B cell (primary cell): ENCODE measurements around the gene CYP27A1. TPM values are rescaled to one million over a fixed set of nuclear protein-coding genes. Genes with fewer than 3 reads are reported as not detected.

ENCODE experiments used
- ATAC-seq: fragments of 200-7000 bp; cut with Tn5 transposase; one replicate; pipeline ENCODE4 v1.10.0; 2021; ENCODE audit warnings: low read depth, mild to moderate bottlenecking, moderate number of reproducible peaks, moderate library complexity
- CTCF ChIA-PET: fragments of 350-600 bp; sonication (Branson Sonifier 250); formaldehyde crosslinking; loops from one replicate; lab custom pipeline; 2021; ENCODE audit warnings: antibody characterized with exemption, inconsistent platforms; lab: Charles Lee
- POLR2A ChIA-PET: fragments of 350-600 bp; sonication (Branson Sonifier 250); formaldehyde crosslinking; loops from one replicate; lab custom pipeline; 2021; ENCODE audit warnings: antibody characterized with exemption; lab: Charles Lee
- DNase-seq: peaks from one replicate; pipeline ENCODE4 v3.0.0; 2013
- H2AFZ ChIP-seq: 2 replicates; pipeline ENCODE4 v1.6.1; 2012; ENCODE audit warnings: mild to moderate bottlenecking, low read depth, low read length; ENCODE audit not compliant: insufficient read depth, poor library complexity, severe bottlenecking
- H3K27ac ChIP-seq, 2 donors: 1 replicate in 1 of 2; 2 replicates in 1 of 2; pipeline ENCODE4 v1.5.1; 2012 to 2013; ENCODE audit warnings: low read length in 2 of 2, mild to moderate bottlenecking in 2 of 2, moderate library complexity in 1 of 2
- H3K27me3 ChIP-seq, 4 experiments: fragments of 200-600 bp in 1 of 4; sonication (generic) in 1 of 4; replicated peaks in 1 of 4; 1 replicate in 2 of 4; 2 replicates in 2 of 4; pipeline versions ENCODE4 v1.6.1 to v1.7.0; 2013 to 2016; ENCODE audit warnings: low read length in 3 of 4, mild to moderate bottlenecking in 2 of 4, mixed read lengths in 1 of 4, moderate library complexity in 1 of 4; ENCODE audit not compliant: insufficient read depth in 4 of 4, control insufficient read depth in 3 of 4; ENCODE audit errors: control extremely low read depth in 1 of 4
- H3K36me3 ChIP-seq, 2 experiments: replicated peaks in 1 of 2; 1 replicate in 1 of 2; 2 replicates in 1 of 2; pipeline versions ENCODE4 v1.6.1 to v1.7.1; 2013; ENCODE audit warnings: low read length in 1 of 2; ENCODE audit not compliant: insufficient read depth in 2 of 2, control insufficient read depth in 1 of 2; ENCODE audit errors: control extremely low read depth in 1 of 2, extremely low read depth in 1 of 2
- H3K4me1 ChIP-seq, 2 donors: fragments of 200-600 bp in 1 of 2; sonication (generic) in 1 of 2; 1 replicate in 1 of 2; 2 replicates in 1 of 2; pipeline versions ENCODE4 v1.5.1 to v1.6.1; 2013 to 2017; ENCODE audit warnings: low read length in 2 of 2; ENCODE audit not compliant: control insufficient read depth in 2 of 2, insufficient read depth in 2 of 2
- H3K4me2 ChIP-seq: replicated peaks from 2 replicates; pipeline ENCODE3; 2012; ENCODE audit warnings: mild to moderate bottlenecking, low read depth, low read length; ENCODE audit not compliant: poor library complexity, severe bottlenecking
- H3K4me3 ChIP-seq, 5 experiments: fragments of 200-600 bp in 1 of 5; sonication (generic) in 1 of 5; 1 replicate in 3 of 5; 2 replicates in 2 of 5; pipeline versions ENCODE4 v1.5.1 to v1.7.0; 2011 to 2016; ENCODE audit warnings: low read length in 4 of 5, mild to moderate bottlenecking in 4 of 5, low read depth in 2 of 5, control low read depth in 1 of 5, moderate library complexity in 1 of 5; ENCODE audit not compliant: insufficient read depth in 1 of 5; ENCODE audit errors: control extremely low read depth in 1 of 5, extremely low read depth in 1 of 5
- H3K79me2 ChIP-seq: fragments of 200-600 bp; sonication (generic); one replicate; pipeline ENCODE4 v1.6.0; 2016; ENCODE audit warnings: low read length; ENCODE audit not compliant: control insufficient read depth, insufficient read depth
- H3K9ac ChIP-seq: fragments of 200-600 bp; sonication (generic); 2 replicates; pipeline ENCODE4 v1.6.1; 2017; ENCODE audit warnings: mild to moderate bottlenecking, low read length, moderate library complexity
- H3K9me3 ChIP-seq, 3 donors: one replicate each; pipeline versions ENCODE4 v1.6.1 to v1.7.1; 2013; ENCODE audit warnings: low read length in 2 of 3; ENCODE audit not compliant: control insufficient read depth in 2 of 3, insufficient read depth in 1 of 3; ENCODE audit errors: control extremely low read depth in 1 of 3
- H4K20me1 ChIP-seq: 2 replicates; pipeline ENCODE4 v1.6.0; 2012; ENCODE audit warnings: mild to moderate bottlenecking, low read length; ENCODE audit not compliant: insufficient read depth, control insufficient read depth, poor library complexity, severe bottlenecking
- H3K27ac Mint-ChIP-seq: one replicate; pipeline ENCODE4 v1.8.0; 2021; ENCODE audit warnings: mixed read lengths
- H3K27me3 Mint-ChIP-seq: one replicate; pipeline ENCODE4 v1.8.0; 2021; ENCODE audit warnings: mixed read lengths
- H3K4me1 Mint-ChIP-seq: one replicate; pipeline ENCODE4 v1.8.0; 2021; ENCODE audit warnings: mixed read lengths
- H3K4me3 Mint-ChIP-seq: one replicate; pipeline ENCODE4 v1.8.0; 2021; ENCODE audit warnings: mixed read lengths
- H3K9me3 Mint-ChIP-seq: one replicate; pipeline ENCODE4 v1.8.0; 2022; ENCODE audit warnings: mixed read lengths; ENCODE audit not compliant: insufficient read depth
- EZH2 ChIP-seq: IDR thresholded peaks from 2 replicates; pipeline ENCODE4 v1.6.1; 2012; ENCODE audit warnings: borderline replicate concordance, low read depth, mild to moderate bottlenecking, moderate library complexity, low read length; ENCODE audit not compliant: insufficient read depth, poor library complexity, severe bottlenecking
- WGBS: methylation state at CpG from one replicate; pipeline ENCODE4 v1.1.5; 2013; ENCODE audit warnings: missing lambda C conversion rate; ENCODE audit not compliant: insufficient coverage; 5-methylcytosine and 5-hydroxymethylcytosine counted together
- intact Hi-C: fragments of 100-400 bp; cut with micrococcal nuclease; formaldehyde crosslinking; loops from one replicate; pipeline ENCODE4 v1.10.0; 2022
- polyA plus RNA-seq: library from polyadenylated mRNA; depleted of rRNA; stranded (reverse); fragments of >200 nt; gene quantifications from 2 replicates; pipeline ENCODE4 v1.2.3, GENCODE V29; 2012
- total RNA-seq, 2 donors: library from RNA; stranded (reverse); fragments of 120-200 nt in 1 of 2; gene quantifications; 1 replicate in 1 of 2; 2 replicates in 1 of 2; pipeline versions ENCODE4 v1.2.3 to v1.2.4, GENCODE V29; 2013 to 2022
- TF ChIP-seq, protein P1 (sequence below): fragments of 200-600 bp; IDR thresholded peaks from one replicate; pipeline ENCODE4 v1.8.0; 2022; ENCODE audit warnings: antibody characterized with exemption, mild to moderate bottlenecking

Gene CYP27A1
- total and polyA plus RNA-seq, 2 donors (not counting 1 experiment from before 2014, with no cell fraction given): 0.39 to 1.1 TPM

- Mint-ChIP-seq H3K4me3 (no peak overlapping the region), H3K9me3 (no peaks in the 10 kb centered on the region), H3K4me1 (no peaks in the 10 kb centered on the region), H3K27me3 (peaks cover 37% of the 10 kb centered on the region), H3K27ac (no peak overlapping the region)
- H3K9me3 ChIP-seq: no peaks in the 10 kb centered on the region
- TF ChIP-seq, protein P1, sequence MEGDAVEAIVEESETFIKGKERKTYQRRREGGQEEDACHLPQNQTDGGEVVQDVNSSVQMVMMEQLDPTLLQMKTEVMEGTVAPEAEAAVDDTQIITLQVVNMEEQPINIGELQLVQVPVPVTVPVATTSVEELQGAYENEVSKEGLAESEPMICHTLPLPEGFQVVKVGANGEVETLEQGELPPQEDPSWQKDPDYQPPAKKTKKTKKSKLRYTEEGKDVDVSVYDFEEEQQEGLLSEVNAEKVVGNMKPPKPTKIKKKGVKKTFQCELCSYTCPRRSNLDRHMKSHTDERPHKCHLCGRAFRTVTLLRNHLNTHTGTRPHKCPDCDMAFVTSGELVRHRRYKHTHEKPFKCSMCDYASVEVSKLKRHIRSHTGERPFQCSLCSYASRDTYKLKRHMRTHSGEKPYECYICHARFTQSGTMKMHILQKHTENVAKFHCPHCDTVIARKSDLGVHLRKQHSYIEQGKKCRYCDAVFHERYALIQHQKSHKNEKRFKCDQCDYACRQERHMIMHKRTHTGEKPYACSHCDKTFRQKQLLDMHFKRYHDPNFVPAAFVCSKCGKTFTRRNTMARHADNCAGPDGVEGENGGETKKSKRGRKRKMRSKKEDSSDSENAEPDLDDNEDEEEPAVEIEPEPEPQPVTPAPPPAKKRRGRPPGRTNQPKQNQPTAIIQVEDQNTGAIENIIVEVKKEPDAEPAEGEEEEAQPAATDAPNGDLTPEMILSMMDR: no peak
- TF ChIP-seq EZH2: no peak
- intact Hi-C loops: no loop called here
- H3K36me3 ChIP-seq: no peaks in the 10 kb centered on the region
- no peaks in the 10 kb centered on the region for H4K20me1 ChIP-seq
- no peaks in the 10 kb centered on the region for H3K79me2 ChIP-seq
- no peak overlapping the region for H3K4me2 ChIP-seq
- DNase-seq: no peak
- 85% methylated on average over 4 of the region's 4 CpGs for WGBS
- peaks cover 0 to 15% (median 2%) of the 10 kb centered on the region in 4 experiments for H3K27me3 ChIP-seq
- H3K27ac ChIP-seq: no peak overlapping the region
- ChIA-PET POLR2A (no interaction called here), CTCF (no interaction called here)
- H3K4me1 ChIP-seq: no peaks in the 10 kb centered on the region
- H3K9ac ChIP-seq: no peak overlapping the region
- no peak overlapping the region for H3K4me3 ChIP-seq
- ATAC-seq: no peak
- H2AFZ ChIP-seq: no peak overlapping the region
These were observed 46.5 kb downstream of the CYP27A1 start for GRCh38 chr2:218828477-218828778.

DNA sequence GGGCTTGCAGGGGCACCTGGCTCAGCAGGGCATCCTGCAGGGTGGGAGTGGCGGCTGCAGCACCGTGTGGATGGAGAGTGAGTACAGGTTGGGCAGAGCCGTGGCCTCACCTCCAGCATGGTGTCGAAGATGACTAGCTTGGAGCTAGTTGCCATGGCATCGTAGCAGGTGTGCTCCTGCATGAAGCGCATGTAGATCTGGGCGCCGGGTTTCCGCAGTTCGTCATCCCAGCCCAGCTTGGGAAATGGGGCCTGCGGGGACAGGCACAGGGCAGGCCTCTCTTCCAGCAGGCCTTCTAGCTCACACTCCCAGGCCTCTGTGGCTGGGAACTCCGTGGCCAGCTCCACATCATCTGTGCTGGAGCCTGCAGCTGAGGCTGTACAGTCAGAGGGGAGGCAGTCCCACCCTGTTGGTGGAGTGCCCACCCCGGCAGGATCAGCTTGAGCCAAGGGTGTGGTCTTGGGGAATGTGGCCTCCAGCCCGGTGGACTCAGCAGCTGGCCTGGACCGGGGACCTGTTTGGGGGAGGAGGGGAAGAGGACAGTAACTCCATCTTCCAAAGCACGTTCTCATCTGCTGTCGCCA is 48.0 kb downstream of the CYP27A1 start:
- Histone ChIP-seq H3K4me3 (no peak overlapping the region), H4K20me1 (no peaks in the 10 kb centered on the region), H3K4me2 (no peak overlapping the region), H3K9me3 (no peaks in the 10 kb centered on the region), H3K79me2 (no peaks in the 10 kb centered on the region), H3K27ac (no peak overlapping the region), H3K4me1 (no peaks in the 10 kb centered on the region), H2AFZ (no peak overlapping the region), H3K27me3 (peaks cover 0 to 15% (median 3%) of the 10 kb centered on the region in 4 experiments), H3K36me3 (no peaks in the 10 kb centered on the region), H3K9ac (no peak overlapping the region)
- TF ChIP-seq, protein P1: no peak
- TF ChIP-seq EZH2: no peak
- intact Hi-C loops: no loop called here
- CTCF ChIA-PET: interaction anchor here (1.6 kb wide), 1 partner anchor 150 kb away, joined by 3 read pairs; no protein-coding TSS in a partner anchor
- DNase-seq: no peak
- H3K4me1 Mint-ChIP-seq: no peaks in the 10 kb centered on the region
- peaks cover 44% of the 10 kb centered on the region for H3K27me3 Mint-ChIP-seq
- H3K27ac Mint-ChIP-seq: no peak overlapping the region
- H3K4me3 Mint-ChIP-seq: no peak overlapping the region
- H3K9me3 Mint-ChIP-seq: no peaks in the 10 kb centered on the region
- 88% methylated on average over 16 of the region's 17 CpGs for WGBS
- POLR2A ChIA-PET: no interaction called here
- ATAC-seq: no peak
